ENCODE measurements around the gene STOM.

The STOM gene

DNA sequence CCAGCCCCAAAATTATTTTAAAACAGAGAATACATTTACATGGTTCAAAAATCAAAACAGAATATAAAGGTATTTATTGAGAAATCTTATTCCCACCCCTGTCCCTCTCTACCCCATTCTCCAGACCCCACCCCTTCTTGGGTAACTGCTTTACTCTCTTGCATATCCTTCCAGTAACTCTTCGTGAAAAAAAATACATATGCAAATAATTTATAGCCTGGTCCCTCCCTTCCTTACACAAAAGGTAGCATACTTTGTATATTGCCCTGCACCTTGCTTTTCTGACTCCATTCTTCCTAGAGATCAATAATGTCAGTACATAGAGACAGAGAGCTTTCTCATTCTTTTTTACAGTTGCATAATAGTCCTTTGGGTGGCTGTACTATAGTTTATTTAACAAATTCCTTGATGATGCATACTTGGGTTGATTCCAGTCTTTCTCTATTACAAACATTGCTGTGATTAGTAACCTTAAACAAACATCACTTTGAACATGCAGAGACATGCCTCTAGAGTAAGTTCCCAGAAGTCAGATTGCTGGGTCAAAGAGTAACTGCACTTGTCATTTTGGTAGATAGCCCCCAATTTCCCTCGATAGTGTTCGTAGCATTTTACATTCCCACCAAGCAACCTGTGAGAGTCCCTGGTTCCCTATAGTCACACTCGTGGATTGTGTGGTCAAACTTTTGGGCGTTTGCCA, 47.9 kb downstream of the STOM start:
- no peak for DNase-seq

GRCh38 chr9:121321016-121321503, 49.0 kb downstream of the STOM start:
- DNase-seq = no peak

DNA sequence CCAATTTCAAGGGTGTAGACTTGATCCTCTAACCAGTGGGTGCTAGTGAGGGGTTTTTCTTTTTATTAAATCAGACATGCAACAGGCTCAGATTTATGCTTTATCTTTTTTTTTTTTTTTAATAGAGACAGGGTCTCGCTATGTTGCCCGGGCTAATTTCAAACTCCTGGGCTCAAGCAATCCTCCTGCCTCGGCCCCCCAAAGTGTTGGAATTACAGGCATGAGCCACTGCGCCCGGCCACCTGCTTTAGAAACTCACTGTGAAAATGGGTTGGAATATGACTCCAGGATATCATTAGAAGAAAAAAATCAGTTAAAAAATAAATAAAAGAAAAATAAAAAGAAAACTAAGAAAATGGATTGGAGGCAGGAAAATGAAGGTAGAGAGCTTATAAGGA, 50.7 kb downstream of the STOM start:
- DNase-seq = no peak

- no peak for DNase-seq
Measured at GRCh38 chr9:121318631-121319382, 51.2 kb downstream of the STOM start.

- DNase-seq = peak in 16 of 56 donors; percentile 11 to 63 (median 30)
Measured at GRCh38 chr9:121317737-121318630, 52.1 kb downstream of the STOM start.

GRCh38 chr9:121316852-121317373, 53.1 kb downstream of the STOM start:
- DNase-seq = no peak

GRCh38 chr9:121316378-121316777, 53.7 kb downstream of the STOM start:
- no peak for DNase-seq

GRCh38 chr9:121313458-121314152, 56.4 kb downstream of the STOM start:
- no peak for DNase-seq

DNA sequence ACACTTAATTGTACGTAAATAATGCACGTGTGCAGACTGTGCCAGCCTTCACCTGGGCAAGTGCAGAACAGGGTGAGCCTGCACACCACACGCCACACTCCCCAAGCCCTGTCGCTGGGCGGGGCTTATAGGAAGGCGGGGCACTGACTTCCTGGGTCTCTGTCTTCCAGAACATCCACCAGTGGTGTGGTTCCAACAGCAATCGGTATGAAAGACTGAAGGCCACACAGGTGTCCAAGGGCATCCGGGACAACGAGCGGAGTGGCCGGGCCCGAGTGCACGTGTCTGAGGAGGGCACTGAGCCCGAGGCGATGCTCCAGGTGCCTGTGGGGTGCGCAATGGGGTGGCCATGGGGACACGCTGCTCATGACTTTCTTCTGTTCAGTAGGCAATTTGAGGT, 57.9 kb downstream of the STOM start:
- DNase-seq = no peak

GRCh38 chr9:121310571-121310970, 59.5 kb downstream of the STOM start:
- DNase-seq = no peak

GRCh38 chr9:121309833-121310425, 60.1 kb downstream of the STOM start:
- DNase-seq = no peak

- no peak for DNase-seq
Measured at GRCh38 chr9:121309171-121309570, 60.9 kb downstream of the STOM start.

DNA sequence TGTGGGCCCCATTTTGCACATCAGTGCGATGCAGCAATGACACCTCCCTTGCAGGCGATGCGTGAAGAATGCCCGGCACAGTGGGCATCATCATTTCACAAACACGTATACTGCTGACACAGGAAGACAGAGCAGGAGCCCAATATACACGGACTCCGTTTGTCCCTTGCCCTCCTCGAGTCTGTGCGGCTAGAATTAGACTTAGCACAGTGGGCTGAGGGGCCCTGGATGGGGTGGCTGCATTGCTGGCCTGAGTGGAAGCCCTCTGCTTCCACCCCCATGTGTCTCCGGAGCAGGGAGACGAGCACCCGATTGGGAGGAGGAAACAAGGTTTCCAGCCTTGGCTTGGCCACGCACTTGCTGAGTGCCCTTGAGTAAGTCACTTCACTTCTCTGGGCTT, 61.3 kb downstream of the STOM start:
- DNase-seq = no peak

DNA sequence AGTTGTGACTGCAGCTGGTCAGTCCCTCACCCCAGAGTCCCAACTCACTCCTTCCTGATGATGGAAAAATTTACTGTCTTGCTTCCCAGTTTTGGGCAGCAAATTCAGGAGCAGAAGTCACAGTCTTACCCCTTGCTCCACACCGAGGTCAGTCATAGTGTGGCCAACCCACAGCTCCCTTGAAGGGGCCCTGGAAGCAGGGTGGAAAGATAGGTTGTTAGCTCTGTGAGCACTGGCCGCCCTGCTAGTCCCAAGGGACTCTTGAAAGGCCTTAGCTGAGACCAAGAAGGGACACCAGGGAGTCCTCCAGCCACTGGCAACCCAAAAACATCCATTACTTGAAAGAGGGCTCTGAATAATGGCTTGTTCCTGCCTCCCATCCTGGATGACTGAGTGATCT, 62.1 kb downstream of the STOM start:
- DNase-seq = no peak

DNA sequence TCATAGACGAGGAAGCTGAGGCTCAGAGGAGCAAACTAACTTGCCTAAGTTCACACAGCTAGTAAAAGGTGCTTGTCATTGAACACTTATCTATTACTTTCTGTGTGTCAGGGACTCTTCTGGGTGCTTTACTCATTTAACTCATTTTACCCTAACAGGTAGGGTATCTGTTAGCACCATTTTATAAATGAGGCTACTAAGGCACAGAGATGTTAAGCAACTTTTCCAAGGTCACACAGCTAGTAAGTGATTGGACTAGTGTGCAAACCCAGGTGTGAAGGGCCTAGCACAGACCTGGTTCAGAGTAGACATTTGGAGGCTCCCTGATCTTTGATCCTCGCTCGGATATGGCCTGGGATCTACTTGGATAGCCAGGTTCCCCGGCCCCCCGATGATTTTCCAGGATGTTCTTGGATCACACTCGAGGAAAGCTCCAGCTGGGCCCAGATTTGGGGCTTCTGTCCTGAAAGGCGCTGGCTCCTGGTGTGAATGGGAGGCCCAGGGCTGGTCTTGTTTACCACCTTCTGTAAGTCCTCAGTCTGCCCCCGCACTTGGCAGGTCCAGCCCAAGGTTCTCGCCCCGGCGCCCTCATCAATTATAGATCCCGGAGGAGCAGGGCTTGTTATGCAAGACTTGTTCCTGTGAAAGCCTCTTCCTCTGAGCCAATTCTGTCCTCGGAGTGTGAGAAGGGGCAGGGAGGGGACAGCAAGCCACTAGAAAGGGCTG, 64.6 kb downstream of the STOM start:
- DNase-seq = peak in 14 of 56 donors; percentile 16 to 51 (median 40)

- no peak for DNase-seq
Measured at GRCh38 chr9:121304707-121305106, 65.3 kb downstream of the STOM start.

DNA sequence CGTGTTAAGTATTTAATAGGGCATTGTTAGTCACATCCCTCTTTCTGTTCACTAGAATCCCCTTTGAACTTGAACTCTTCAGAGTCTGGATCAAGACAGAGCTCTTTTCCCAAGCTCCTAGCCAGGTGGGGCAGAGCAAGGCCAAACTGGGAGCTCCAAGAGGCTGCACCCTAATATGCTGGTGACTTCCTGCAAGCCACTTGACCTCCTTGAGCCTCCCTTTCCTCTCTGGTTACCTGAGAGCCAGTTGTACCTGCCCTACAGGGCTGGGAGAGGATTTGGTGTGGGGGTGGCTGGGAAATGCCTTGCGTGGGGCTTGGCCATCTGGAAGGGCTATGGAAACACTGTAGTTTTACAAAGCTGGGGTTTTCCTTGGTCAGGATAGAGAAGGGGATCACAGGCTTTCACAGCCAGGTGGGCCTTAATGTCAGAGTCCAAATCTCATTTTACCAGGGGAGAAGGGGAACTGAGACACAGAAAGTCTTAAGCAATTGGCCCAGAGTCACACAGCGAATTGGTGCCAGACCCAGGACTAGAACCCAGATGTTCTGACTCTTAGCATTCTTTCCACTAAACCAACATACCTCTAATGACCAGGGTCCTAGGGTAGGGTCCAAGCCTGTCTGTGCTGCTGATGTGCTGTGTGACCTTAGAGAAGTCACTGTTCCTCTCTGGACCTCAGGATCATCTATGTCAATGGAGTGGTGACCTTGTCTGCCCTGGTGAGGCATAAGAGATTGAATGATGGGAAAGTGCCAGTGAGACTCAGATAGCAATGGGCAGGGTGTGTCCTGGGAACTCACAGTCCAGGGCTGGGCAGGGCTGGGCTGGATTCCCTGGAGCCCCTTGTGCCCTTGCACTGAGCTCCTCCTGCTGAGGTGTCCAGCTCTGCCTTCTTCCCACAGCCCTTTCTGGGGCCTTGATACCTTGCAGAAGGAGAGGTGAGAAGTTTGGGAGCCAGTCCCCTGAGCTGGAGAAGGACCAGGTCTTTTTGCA, 66.3 kb downstream of the STOM start:
- no peak for DNase-seq

GRCh38 chr9:121302786-121303185, 67.3 kb downstream of the STOM start:
- DNase-seq = no peak

DNA sequence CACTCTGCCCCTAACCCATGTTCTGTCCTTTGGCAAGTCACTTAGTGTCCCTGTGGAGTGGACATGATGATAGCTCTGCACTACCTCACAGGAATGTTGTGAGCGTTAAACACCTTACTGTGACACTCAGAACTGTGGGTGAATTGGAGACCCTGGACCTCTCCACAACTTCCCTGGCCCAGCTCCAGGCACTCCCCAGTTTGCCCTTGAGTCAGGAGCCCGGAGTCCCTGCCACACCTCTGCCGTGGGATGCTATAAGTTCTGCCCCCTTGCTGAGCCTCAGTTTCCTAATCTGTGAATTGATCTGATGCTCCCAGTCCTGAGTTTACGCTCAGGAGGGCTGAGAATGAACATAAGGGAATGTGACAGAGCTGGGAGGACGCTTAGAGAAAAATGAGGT, 67.7 kb downstream of the STOM start:
- no peak for DNase-seq

Measured in amygdala (tissue), 56 donors.